Body of pancreas (tissue), 4 donors: ENCODE measurements around the gene OR1D2. TPM values are rescaled to one million over a fixed set of nuclear protein-coding genes. Genes with fewer than 3 reads are reported as not detected.
"Not testable (repeated sequence)": the region's sequence is repeated elsewhere in the genome, so short reads cannot be mapped to it uniquely, and the experiment has no call there.

Experiments
- ATAC-seq: fragments of 150-250 bp; one replicate; pipeline ENCODE4 v1.9.1; 2016
- DNase-seq, 4 donors: peaks; one replicate each; pipeline ENCODE4 v3.0.0-alpha.2; 2019
- H3K27ac ChIP-seq, 4 donors: fragments of 200-600 bp; sonication (generic); 1 replicate in 3 of 4; 2 replicates in 1 of 4; pipeline versions ENCODE4 v1.5.1 to v1.6.1; 2016 to 2019; ENCODE audit warnings: mild to moderate bottlenecking in 1 of 4, mixed read lengths in 1 of 4, moderate library complexity in 1 of 4
- H3K27me3 ChIP-seq, 2 donors: fragments of 200-600 bp; sonication (generic); one replicate each; pipeline ENCODE4 v1.6.0; 2016; ENCODE audit warnings: mild to moderate bottlenecking in 1 of 2
- H3K36me3 ChIP-seq, 2 donors: fragments of 200-600 bp; sonication (generic); replicated peaks in 1 of 2; 2 replicates each; pipeline ENCODE4 v1.5.1; 2016; ENCODE audit warnings: low read depth in 2 of 2; ENCODE audit not compliant: insufficient read depth in 1 of 2
- H3K4me1 ChIP-seq: fragments of 200-600 bp; sonication (generic); one replicate; pipeline ENCODE4 v1.6.0; 2016
- H3K4me3 ChIP-seq, 2 donors: fragments of 200-600 bp; sonication (generic); 1 replicate in 1 of 2; 2 replicates in 1 of 2; pipeline ENCODE4 v1.5.1; 2016 to 2019
- H3K9me3 ChIP-seq, 3 donors: fragments of 200-600 bp; sonication (generic); 1 replicate in 2 of 3; 2 replicates in 1 of 3; pipeline ENCODE4 v1.5.1; 2016
- CTCF ChIP-seq, 7 experiments: fragments of 450-650 bp in 4 of 7; fragments of 200-600 bp in 3 of 7; sonication (generic) in 3 of 7; IDR thresholded peaks; one replicate each; pipeline ENCODE4 v1.5.1; 2016 to 2019; ENCODE audit warnings: antibody characterized with exemption in 7 of 7
- POLR2A ChIP-seq, 3 donors: fragments of 450-650 bp; IDR thresholded peaks; one replicate each; pipeline ENCODE4 v1.6.1; 2016; ENCODE audit warnings: antibody characterized with exemption in 3 of 3, mild to moderate bottlenecking in 2 of 3
- WGBS, 2 donors: methylation state at CpG; one replicate each; pipeline ENCODE4 v1.1.5; 2017; 5-methylcytosine and 5-hydroxymethylcytosine counted together
- intact Hi-C: fragments of 100-400 bp; cut with DNase I; formaldehyde crosslinking; loops from one replicate; pipeline ENCODE4 v1.15.1; 2023
- total RNA-seq, 2 donors: library from RNA; depleted of rRNA; stranded (reverse); fragments of >200 nt; gene quantifications; one replicate each; pipeline ENCODE4 v1.1.0, GENCODE V29; 2016

Gene OR1D2
- total RNA-seq, result not detected

- ATAC-seq, result no peak
- Histone ChIP-seq H3K9me3 (no peaks in the 10 kb centered on the region), H3K36me3 (no peaks in the 10 kb centered on the region), H3K4me3 (no peak within 1 kb of the TSS), H3K27me3 (no peaks in the 10 kb centered on the region), H3K4me1 (no peaks in the 10 kb centered on the region), H3K27ac (no peak within 1 kb of the TSS)
- intact Hi-C loops, result no loop called here
- TF ChIP-seq POLR2A (IDR thresholded peaks at IDR 0.05), result no peak
- no peak for TF ChIP-seq CTCF (IDR thresholded peaks at IDR 0.05)
- no peak for DNase-seq
- 43 to 55% methylated on average over 3 of the region's 3 CpGs for WGBS, 2 donors
These were observed at the start of gene OR1D2 for GRCh38 chr17:3104322-3104721. Gene OR1D2 (minus strand): TSS chr17:3104422. CDS start chr17:3092996, 11,426 bp downstream.

GRCh38 chr17:3137494-3137893 is 33.3 kb upstream of the OR1D2 start:
- DNase-seq, H3K4me3 ChIP-seq, H3K36me3 ChIP-seq, ATAC-seq, H3K27ac ChIP-seq, H3K27me3 ChIP-seq, H3K9me3 ChIP-seq, intact Hi-C loops, H3K4me1 ChIP-seq: not testable (repeated sequence)
- 59 to 63% methylated on average over 3 of the region's 3 CpGs for WGBS, 2 donors

- Histone ChIP-seq H3K27ac (no peak within 1 kb of the TSS), H3K4me3 (no peak within 1 kb of the TSS), H3K36me3 (no peaks in the 10 kb centered on the region), H3K9me3 (no peaks in the 10 kb centered on the region), H3K27me3 (no peaks in the 10 kb centered on the region), H3K4me1 (no peaks in the 10 kb centered on the region)
- ATAC-seq (no peak), DNase-seq (no peak)
- TF ChIP-seq POLR2A (IDR thresholded peaks at IDR 0.05), result no peak
- TF ChIP-seq CTCF (IDR thresholded peaks at IDR 0.05), result no peak
- intact Hi-C loops, result no loop called here
- WGBS, 2 donors, result 49 to 57% methylated on average over 2 of the region's 2 CpGs
These were observed 23.2 kb upstream of the OR1D2 start, which contains the start of gene OR1G1 for GRCh38 chr17:3127451-3127850. Gene OR1G1 (minus strand): TSS chr17:3127551. CDS start chr17:3127551, 0 bp downstream.

GRCh38 chr17:3073850-3074249 is 30.4 kb downstream of the OR1D2 start:
- H3K36me3 ChIP-seq, H3K9me3 ChIP-seq, H3K27ac ChIP-seq, H3K4me1 ChIP-seq, ATAC-seq, H3K4me3 ChIP-seq, DNase-seq, H3K27me3 ChIP-seq, intact Hi-C loops: not testable (repeated sequence)
- WGBS, 2 donors, result 53 to 58% methylated on average over 4 of the region's 4 CpGs

GRCh38 chr17:3065192-3065591 is 39.0 kb downstream of the OR1D2 start:
- H3K4me1 ChIP-seq, H3K4me3 ChIP-seq, intact Hi-C loops, H3K27ac ChIP-seq, H3K36me3 ChIP-seq, ATAC-seq, H3K27me3 ChIP-seq, H3K9me3 ChIP-seq: not testable (repeated sequence)
- WGBS, 2 donors, result 33 to 73% methylated on average over 1 of the region's 1 CpG
- DNase-seq, result peak in 1 of 4 donors; percentile 23

- H3K4me3 ChIP-seq, H3K9me3 ChIP-seq, H3K4me1 ChIP-seq, H3K36me3 ChIP-seq, ATAC-seq, H3K27ac ChIP-seq, DNase-seq, H3K27me3 ChIP-seq, intact Hi-C loops: not testable (repeated sequence)
- 29 to 42% methylated on average over 1 of the region's 2 CpGs for WGBS, 2 donors
These were observed 40.7 kb downstream of the OR1D2 start, which contains the start of gene OR1D5 for GRCh38 chr17:3063507-3063906. Gene OR1D5 (minus strand): TSS chr17:3063607. CDS start chr17:3063607, 0 bp downstream.

- H3K9me3 ChIP-seq, H3K27me3 ChIP-seq, H3K27ac ChIP-seq, DNase-seq, H3K4me3 ChIP-seq, ATAC-seq, H3K36me3 ChIP-seq, H3K4me1 ChIP-seq, intact Hi-C loops: not testable (repeated sequence)
- WGBS, 2 donors, result 71 to 75% methylated on average over 7 to 8 of the region's 8 CpGs
These were observed 41.3 kb downstream of the OR1D2 start for GRCh38 chr17:3062824-3063377.

- H3K4me1 ChIP-seq, H3K27me3 ChIP-seq, H3K4me3 ChIP-seq, H3K36me3 ChIP-seq, intact Hi-C loops, H3K27ac ChIP-seq, DNase-seq, ATAC-seq, H3K9me3 ChIP-seq: not testable (repeated sequence)
- WGBS, 2 donors, result 90 to 100% methylated on average over 1 of the region's 2 CpGs
These were observed 49.4 kb downstream of the OR1D2 start for GRCh38 chr17:3054868-3055267.
